C4-2B (cell line): ENCODE data around the gene TFAP2B.

ENCODE experiments used
- H3K27ac ChIP-seq: fragments of 450-650 bp; 2 replicates; pipeline ENCODE4 v1.5.1; 2017
- CTCF ChIP-seq: fragments of 450-650 bp; conservative IDR thresholded peaks from 2 replicates; pipeline ENCODE4 v1.5.1; 2017; ENCODE audit warnings: mild to moderate bottlenecking
- ZFX ChIP-seq: fragments of 450-650 bp; IDR thresholded peaks from 2 replicates; pipeline ENCODE4 v1.6.1; 2017

TFAP2B gene

GRCh38 chr6:50843842-50844241 is 25.2 kb downstream of the TFAP2B start:
- TF ChIP-seq CTCF (no peak), ZFX (no peak)
- no peak overlapping the region for H3K27ac ChIP-seq

DNA sequence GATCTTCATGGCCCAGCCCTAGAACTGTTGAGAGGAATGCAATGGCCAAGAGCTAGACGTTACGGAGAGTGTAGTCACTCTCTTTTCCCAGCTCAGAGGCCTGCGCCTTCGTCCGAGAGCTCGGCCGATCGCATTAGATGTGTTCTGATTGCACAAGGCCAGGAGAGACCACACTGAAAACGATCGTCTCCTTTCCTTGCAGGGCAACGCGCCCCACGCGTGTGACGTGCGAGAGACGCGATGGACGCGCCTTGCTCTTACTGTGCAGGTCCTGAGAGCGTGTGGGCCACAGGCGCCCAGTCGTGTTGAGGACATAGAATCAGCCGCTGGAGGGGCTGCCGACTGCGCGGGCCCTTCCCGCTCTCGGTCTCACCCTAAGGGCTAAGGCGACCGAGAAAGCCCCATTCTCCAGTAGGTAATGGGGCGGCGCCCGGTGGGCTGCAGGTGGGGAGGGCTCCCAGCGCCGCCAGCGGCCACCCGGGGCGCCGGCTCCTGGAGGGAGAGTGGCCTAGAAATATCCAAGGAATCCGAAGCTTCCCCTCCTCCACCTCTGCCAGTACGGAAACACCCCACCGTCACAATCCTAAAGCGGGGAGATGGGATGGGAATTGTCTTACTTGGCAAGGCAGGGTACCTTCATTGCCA is 26.9 kb downstream of the TFAP2B start:
- no peak overlapping the region for H3K27ac ChIP-seq
- TF ChIP-seq CTCF (no peak), ZFX (no peak)

DNA sequence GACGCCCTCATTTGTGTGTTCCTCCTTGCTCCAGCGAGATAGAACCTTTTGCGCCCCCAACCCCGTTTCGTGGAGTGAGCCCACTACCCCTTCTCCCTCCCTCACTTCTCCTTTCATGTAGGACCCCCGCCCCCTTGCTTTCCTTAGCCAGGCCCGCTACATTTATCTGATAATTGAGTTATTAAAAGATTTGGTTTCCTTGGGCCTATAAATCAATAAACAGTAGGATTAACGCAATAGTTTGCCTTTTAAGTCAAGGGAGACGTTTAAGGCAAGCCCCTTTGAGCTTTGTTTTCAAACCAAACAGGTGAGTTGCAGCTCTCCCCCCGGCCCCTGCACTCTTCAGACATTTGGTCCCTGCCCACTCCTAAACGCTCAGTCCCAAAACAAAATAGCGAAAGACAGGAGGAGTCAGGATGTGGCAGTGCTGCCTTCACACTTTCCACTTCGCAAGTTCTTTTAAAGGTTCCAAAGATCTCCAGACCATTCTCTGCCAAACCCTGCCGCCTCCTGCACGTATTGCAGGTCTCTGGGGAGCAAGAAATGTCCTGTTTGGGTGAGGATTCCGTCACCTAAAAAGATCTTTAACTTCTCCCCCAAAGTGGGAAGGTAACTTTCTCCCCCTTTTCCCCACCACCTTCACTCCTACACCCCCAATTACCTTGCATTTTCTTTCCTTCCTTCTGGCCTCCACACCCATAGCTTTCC is 27.6 kb downstream of the TFAP2B start:
- TF ChIP-seq ZFX (no peak), CTCF (no peak)
- H3K27ac ChIP-seq = no peak overlapping the region

- TF ChIP-seq ZFX = no peak
- TF ChIP-seq CTCF = no peak
Measured at GRCh38 chr6:50846852-50847155, 28.1 kb downstream of the TFAP2B start.

GRCh38 chr6:50847890-50848594 is 29.4 kb downstream of the TFAP2B start:
- H3K27ac ChIP-seq = no peak overlapping the region
- TF ChIP-seq CTCF = no peak
- no peak for TF ChIP-seq ZFX

More at GRCh38 chr6:50846852-50847155, 28.1 kb downstream of the TFAP2B start:
- H3K27ac ChIP-seq = no peak overlapping the region

DNA sequence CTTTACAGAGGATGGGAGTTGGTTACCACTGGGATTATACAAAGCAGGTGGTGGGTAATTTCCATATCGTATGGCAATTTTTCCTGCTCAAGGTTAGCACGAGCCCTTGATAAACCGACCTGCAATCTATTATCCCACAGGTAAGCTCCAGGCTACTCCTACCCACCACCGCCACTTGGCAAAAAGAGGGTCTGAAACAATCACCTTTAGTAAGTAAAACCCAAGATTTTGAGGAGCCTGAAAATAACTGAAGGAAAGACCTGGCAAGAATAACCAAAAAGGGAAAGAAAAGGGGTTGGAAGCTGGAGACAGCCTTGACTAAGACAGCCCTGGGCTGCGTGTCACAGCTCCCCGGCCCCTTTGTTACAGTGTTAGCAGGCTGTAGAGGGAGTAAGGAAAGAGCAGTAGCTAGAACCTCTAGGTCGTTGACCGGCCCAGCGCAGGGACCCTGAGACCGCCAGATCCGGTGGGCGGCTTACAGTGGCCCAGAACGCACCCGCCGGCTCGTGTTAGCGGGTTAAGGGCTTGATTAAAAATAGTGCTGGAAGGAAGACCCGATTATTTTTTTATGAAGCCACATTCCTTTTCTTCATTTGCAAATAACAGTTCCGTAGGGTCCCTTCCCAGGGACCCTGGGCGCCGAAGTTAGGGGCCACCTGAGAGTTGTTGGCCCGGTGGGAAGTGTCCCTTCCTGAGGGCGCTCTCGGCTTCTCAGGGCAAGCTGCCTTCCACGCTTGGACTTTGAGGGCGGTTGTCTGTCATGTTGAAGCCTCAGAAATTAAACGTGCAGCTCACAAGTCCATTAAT is 30.5 kb downstream of the TFAP2B start:
- peak overlapping the region; percentile 60 for H3K27ac ChIP-seq
- TF ChIP-seq ZFX (no peak), CTCF (no peak)
